CD4-positive, alpha-beta T cell treated with Interleukin-4 for 4 hours (primary cell): ENCODE results near the gene HLA-F.
A peak's percentile ranks its signal among the peaks of the same experiment; 100 is the strongest.

Experiments
- DNase-seq: peaks from one replicate; pipeline ENCODE4 v3.0.0-alpha.2; 2020

HLA-F gene

DNA sequence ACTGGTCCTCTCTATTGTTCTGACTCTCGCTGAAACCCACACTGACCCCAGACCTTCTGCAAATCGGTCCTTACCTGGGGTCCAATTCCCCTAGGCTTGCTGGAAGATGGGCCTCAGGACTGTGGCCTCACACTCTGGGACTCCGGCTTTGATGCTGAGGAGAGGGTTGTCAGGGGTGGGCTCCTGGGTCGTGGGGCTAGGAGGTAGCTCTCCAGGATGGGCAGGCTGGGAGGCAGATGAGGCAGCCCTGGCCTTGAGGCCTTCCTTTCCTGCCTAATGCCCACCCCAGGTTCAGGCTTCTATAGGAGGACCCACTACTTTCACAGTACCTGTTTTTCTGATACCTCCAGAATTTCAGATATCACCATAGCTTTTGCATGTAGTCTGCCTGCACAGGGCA lies 21.4 kb downstream of the HLA-F start:
- DNase-seq, result no peak

DNA sequence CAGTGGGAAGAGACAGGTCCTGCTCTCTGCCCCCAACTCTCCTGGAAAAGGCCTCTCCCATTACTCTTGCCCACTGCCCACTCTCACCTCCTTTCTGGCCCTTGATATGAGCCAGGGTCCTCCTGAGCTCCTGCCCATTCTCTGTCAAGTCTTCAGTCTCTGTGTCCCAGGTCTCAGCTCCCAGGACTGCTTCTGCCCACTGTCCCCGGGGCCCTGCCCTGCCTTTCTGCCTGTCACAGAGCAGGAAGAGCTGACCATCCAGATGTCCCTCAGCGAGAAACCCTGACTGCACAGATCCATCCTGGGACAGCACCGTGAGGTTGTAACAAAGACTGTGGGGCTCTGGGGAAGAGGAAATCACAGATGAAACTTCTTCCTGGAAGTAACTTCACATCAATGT lies 22.2 kb downstream of the HLA-F start:
- DNase-seq, result no peak

DNA sequence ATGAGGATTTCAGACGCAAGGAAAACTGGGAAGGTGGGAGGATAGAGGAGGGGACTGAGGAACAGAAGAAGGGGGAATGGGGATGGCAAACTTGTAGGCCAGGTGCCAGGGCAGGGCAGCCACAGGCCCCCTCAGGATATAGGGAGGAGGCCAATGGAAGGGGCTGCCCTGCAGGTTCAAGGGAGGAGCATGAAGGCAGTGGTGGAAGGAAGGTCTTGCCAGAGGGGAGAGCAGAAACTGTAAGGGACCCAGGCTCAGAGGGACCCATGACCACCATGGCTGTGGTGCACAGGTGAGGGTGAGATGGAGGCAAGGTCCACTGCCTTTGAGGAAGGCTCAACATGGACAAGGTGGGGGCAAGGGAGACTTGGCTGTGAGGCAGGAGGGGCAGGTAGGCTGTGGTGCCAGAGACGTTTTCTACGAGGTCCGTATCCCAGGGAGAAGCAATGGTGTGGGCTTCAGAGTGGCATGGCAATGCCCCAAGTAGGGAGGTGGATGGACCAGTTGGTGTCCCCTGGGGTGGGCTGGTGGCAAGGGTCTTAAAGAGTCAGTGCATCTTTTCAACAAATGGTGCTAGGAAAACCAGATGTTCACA lies 22.7 kb downstream of the HLA-F start:
- no peak for DNase-seq

DNA sequence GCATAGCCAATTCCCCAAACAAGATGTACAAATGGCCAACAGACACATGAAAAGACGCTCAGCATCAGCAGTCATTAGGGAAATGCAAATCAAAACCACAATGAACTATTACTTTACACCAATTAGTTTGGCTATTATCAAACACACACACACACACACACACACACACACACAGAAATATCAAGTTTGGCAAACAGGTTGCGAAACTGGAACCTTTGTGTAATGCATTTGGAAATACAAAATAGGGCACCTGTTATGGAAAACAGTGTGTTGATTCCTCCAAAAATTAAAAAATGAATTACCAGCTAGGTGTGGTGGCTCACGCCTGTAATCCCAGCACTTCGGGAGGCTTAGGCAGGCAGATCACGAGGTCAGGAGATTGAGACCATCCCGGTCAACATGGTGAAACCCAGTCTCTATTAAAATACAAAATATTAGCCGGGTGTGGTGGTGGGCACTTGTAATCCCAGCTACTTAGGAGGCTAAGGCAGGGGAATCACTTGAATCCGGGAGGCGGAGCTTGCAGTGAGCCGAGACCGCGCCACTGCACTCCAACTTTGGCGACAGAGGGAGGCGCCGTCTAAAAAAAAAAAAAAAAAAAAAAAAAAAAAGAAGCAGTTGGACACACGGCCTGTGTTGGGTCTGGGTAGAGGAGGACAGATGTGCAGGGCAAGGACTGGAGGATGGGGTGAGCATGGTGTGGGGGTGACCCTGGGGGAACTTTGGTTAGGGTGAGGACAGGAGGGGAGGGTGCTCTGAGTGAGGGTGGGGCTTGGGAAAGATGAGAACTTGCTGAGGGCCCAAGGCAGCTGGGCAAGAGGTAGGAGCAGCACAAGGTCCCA lies 23.8 kb downstream of the HLA-F start:
- no peak for DNase-seq

DNA sequence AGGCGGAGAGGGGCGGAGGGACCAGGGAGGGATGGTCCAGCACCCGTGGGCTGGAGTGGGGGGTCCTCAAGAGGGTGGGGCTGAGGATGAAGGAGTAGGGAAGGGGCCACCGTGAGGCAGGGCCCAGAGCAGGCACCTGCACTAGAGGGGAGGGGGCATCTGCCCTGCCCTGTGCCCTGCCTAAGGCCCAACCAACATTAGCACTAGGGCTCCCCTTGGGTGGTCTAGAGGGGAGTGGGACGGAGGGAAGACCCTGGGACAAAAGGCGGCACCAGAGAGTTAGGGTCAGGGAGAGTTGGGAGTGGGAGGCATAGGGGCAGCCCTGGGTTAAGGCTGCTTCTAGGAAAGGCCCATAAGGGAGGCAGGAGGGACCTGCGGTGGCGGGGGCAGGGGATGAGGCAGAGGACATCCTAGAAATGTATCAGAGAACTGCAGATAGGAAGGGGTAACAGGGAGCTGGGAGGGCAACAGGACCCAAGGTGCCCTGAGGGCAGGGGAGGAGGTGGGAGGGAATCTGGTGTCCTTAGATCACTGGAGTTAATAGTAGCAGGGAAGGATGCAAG lies 24.5 kb downstream of the HLA-F start:
- no peak for DNase-seq

DNA sequence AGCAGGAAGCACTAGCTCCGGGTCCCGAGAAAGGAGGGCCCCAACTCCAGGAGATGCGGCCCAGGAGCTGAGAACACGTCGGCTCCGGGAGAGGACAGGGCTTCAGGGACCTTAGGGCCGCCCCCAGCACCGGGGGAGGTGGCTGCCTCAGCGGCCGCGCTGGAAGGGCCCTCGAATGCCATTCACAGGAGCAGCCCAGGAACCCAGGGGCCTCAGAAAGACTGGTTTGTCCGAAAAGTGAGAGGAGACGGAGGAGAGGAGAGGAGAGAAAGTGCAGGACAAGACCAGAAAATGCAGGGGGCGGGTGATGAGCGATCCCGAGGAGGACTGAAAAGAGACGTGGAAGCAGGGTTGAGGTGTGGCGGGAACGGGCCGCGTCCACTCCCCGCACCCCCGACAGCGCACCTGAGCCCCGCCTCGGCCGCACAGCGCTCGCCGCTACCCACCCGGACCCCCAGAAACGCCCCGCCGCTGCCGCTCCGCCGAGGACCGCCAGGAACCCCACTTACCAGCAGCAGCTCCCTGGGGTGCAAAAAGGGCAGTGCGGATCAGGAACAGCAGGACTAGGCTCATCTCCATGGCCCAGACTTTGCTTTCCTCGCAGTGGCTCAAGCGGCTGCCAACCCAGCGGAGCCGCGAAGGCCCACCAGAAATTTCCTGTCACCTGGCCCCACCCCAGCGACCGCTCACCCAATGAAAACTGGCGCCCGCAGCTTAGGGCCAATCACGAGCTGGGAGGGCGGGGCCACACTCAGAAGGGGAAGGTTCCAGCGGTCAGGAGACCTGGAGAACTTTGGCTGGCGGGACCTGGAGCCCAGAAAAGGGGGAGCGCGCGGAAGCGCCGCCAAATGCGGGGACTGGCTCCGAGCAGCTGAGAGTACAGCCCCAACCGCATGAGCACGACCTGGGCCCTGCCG lies 25.4 kb downstream of the HLA-F start:
- peak; percentile 73 for DNase-seq

DNA sequence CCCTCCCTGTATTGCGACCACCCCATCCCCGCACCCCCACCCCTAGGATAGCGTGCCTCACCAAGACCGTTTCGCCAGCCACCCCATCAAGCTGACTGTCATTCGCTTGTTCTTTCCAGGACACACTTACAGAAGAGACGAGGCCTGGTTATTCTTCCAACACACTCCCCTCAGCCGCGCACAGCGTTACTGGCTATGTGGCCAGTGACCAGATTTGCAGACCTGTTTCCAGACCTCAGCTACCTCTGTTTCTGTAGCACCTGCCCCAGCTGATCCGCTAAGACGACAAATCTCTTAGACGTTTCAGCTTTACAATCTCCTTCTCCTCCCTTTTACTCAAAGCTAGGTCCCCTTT lies 26.1 kb downstream of the HLA-F start:
- no peak for DNase-seq

DNA sequence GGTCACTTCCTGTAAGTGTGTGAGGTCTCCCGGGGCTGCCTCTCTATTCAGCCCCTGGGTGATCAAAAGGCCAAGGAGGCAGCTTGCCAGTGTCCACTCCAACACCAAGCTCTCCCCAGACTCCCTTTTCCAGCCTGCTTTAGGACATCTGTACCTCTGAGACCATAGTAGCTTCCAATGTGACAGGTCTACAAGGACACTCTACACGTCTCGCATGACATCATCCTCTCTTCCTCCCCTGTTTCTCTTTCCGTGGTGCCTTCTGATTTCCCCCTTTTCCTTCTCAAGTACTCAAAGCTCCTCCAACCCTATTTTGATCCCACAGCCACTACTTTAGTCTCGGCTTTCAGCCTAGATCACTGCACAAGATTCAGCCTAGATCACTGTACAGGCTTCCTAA lies 26.4 kb downstream of the HLA-F start:
- no peak for DNase-seq

DNA sequence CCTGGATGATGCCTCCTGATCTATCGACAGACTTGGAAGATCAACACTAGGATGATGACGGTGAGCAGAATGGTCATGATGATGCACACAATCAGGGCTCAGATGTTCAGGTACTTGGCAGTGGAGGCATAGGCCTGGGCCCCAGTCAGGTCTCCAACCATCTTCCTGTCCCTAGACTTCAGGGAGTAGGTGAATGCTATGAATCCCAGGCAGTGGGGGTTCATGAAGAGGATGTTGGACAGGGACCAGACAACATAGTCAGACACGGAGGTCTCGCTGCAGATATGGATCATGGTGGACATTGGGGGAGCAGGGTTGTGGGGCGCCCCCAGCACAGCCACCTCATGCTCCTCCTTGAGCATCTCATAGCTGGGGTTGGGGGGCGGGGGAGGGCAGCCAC lies 27.5 kb downstream of the HLA-F start:
- no peak for DNase-seq

DNA sequence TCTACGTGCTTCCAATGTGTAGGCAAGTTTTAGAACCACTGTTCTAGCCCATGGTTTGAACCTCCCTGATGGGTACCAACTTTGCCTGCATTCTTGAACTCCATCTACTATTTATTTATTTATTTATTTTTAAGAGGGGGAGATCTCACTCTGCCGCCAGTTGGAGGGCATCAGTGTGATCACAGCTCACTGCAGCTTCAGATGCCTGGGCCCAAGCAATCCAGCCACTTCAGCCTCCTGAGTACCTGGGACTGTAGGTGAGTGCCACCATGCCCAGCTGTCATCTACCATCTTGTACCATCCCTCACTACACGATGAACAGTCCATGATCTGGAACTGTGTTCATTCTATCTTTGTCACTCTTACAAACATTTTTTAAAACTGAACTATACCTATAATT lies 28.2 kb downstream of the HLA-F start:
- DNase-seq, result no peak

DNA sequence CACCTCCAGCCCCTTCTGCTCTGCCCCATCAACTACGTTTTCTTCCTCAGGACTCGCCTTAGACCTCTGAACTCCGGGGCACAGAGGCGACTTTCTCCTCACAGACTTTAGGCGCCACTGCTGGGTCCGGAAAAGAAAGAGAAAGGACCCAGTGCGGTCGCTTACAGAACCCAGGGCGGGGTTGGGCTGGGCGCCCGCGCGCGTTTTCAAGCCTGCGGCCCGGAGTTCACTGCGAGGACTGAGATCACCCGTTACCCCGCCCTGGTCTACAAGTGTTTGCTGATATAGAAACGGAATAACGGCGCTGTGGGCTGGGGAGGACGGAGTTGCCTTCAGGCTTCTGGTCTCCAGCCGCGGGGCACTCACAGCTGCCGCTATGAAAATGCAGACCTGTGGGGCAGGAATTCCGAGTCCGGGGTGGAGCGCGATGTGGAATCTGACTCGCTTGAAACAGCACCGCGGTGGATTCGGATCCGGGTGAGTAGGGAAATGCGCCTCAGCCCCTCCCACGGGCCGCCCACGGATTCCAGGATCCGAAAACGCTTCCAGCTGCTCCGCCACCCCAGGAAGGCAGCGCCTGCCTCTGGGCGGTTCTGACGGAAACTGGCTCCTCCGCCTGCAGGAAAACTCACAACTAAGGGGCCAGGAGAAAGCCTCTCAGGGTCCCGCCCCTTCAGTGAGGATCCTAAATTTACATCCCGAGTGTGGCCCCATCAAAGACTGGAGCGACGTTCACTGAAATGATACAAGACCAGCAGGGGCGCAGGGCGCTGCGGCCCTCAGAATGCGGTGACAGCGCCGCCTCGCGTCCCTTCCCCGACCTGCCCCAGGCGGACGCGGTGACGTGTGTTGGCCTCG lies 29.4 kb downstream of the HLA-F start:
- DNase-seq, result peak; percentile 77

DNA sequence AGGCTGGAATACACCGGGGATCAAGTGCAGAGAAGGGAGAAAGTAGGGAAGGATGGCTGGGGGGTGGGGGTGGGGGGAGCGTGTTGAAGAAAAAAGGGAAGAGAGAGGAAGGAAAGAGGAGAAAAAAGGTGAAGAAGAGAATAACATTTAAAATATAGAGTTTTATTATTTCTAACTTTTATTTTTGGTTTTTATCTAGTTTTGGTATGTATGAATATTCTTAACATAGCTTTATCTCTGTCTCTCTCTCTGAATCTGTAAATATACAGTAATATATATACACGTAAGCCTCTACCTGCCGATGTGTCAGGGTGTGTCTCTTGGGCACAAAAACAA lies 30.0 kb downstream of the HLA-F start:
- no peak for DNase-seq

DNA sequence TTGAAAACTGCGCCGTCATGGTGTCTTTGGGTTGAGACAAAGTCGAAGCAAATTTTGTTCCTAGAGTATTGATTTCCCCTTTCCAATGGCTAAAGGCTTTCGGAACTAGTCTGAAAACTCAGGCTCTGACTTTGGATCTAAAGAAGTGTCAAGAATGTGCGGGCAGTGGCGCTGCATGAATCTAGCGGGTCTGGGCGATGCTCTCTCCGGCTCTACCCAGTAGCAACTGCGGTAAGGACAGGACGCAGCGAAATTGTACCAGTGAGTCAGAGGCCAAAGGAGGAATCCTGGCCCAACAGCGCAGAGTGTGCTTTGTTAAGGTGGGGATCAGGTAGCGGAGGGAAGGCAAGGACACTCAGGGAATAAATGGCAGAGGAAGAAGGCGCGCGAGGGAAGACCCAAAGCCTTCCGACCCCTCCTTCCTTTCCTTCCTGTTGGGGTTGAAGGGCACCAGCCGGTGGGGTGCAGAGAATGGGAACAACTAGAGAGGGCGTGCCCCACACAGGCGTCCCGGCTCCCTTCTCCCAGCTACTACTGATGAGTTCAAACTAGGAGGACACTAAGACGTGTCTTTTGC lies 32.1 kb downstream of the HLA-F start:
- no peak for DNase-seq

DNA sequence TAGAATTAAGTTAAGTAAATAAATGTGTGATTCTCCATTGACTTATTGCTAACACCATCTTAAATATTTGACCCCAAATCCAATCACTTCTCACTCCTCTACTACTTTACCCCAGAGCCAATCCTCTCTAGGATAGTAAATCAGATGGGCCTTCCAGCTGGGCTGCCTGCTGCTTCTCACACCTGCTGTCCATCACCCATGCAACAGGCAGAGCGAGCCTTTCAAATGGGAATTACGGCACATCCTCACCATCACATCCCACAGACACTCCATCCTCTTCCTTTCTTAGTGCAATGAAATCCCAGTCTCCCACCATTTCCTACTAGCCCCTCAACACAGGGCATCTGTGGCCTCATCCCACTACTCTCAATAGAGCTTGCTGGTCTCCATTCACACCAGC lies 34.0 kb downstream of the HLA-F start:
- DNase-seq, result no peak

DNA sequence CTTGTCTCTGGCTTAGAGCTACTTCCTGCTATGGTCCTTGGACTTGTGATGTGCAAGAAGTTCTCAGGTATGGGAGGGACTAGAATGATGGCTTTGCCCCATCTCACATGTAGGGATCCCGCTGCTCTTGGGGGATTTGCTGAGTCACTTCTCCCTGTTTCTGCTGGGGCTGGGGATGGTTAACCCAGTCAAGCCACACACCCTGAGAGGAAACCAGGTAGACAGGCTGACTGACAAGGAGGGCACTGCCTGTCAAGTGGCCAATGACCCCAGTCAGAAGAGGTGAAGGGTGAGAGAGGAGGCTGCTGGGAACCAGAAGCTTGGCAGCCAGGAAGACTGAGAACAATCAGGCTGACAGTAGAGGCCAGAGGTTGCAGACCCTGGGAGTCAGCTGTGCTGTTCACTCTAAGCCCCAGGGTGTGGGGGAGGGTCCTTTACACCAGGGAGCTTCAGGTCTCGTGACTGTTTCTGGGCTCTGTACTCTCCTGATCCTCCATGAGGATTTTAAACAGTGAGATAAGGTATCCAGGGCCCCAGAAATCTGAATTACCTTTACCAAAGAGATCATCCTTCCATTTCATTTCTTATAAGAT lies 34.6 kb downstream of the HLA-F start:
- no peak for DNase-seq

DNA sequence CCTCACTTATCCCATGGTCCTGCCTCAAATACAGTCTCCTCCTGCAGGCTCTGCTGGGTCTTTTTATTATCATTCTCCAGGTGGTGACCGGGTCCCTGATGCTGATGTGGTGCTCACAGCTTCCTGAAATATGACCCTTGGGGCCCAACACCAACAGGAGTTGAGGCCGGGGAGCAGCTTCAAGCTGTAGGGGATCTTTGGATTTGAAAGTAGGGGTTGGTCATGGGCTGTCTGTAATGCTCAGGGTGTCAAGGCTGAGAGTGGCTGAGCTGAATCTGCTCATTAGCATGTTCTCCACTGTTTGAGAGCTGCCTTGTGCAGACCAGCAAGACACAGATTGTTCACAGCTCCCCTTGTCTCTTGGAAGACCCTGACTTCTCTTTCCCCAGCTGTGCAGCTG lies 35.5 kb downstream of the HLA-F start:
- DNase-seq, result no peak

DNA sequence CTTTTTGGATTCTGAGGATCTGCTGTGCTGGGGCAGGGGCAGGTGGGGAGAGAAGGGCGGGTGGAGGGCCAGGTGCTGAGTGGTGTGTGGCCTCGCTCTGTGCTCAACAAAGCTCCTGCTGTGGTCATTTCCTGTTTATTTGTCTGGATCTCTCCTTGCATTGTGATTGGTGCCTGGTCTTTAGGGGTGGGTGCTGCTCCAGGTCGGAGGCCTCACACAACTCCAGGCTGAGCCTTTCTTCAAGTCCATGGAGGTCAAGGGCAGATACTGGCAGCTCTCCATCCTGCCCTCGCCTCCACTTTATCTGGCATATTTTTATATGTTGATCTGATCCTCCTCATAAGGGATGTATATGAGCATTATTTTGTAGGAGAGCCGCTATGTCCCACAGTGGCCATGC lies 36.2 kb downstream of the HLA-F start:
- no peak for DNase-seq

DNA sequence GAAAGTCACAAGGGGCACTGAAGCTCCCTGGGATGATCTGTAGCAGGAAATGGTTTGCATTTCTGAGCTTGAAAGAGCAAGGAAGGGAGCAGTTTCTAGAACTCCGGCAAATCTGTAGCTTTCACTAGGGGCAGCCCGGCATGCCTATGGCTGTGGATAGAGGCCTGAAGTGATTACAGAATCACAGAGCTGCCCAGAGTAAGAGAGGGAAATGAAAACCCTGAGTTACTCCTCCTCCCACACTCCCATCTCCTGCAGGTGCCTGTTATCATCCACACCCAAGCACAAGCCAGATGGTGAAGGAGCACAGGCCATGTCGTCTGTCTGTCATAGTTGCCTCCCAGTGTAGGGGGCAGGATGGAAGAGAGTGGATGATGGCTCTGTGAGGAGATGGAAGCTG lies 37.1 kb downstream of the HLA-F start:
- no peak for DNase-seq

DNA sequence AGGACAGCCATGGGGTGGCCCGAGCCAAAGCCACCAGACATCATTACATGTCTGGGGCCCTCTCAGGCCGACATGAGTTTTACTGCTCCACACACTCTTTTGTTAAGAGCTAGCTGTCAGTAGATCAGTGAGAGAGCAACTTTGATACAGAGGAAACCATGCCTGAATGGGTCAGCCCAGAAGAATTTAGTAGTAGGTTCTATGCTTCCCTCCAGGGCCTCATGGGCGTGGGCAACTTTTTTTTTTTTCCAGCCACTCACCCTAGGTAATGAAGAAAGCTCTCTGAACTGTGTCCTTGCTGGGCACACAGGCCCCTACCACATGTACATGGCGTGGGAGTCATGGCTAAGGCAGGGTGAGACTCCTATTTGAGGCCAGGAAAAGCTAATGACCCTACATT lies 38.8 kb downstream of the HLA-F start:
- no peak for DNase-seq

DNA sequence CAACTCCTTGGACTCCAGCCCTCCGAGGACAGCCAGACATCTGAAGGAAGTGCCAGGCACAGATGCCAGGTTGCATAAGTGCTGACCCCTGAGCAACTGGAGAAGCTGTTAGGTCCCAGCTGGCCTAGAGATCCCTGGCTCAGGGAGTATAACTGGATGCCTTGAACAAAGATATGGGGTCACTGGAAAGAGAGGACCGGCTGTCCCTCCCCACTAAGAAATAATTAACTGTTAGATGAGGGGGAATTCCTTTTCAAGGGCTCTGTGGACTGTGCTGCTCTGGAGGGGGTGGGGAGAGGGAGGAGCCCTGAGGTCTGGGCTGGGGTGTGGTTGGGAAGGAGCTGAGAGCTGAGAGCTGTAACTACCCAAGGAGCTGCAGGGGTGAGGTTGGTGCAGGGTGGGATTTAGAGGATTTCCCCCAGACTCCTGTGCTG lies 39.6 kb downstream of the HLA-F start:
- no peak for DNase-seq

DNA sequence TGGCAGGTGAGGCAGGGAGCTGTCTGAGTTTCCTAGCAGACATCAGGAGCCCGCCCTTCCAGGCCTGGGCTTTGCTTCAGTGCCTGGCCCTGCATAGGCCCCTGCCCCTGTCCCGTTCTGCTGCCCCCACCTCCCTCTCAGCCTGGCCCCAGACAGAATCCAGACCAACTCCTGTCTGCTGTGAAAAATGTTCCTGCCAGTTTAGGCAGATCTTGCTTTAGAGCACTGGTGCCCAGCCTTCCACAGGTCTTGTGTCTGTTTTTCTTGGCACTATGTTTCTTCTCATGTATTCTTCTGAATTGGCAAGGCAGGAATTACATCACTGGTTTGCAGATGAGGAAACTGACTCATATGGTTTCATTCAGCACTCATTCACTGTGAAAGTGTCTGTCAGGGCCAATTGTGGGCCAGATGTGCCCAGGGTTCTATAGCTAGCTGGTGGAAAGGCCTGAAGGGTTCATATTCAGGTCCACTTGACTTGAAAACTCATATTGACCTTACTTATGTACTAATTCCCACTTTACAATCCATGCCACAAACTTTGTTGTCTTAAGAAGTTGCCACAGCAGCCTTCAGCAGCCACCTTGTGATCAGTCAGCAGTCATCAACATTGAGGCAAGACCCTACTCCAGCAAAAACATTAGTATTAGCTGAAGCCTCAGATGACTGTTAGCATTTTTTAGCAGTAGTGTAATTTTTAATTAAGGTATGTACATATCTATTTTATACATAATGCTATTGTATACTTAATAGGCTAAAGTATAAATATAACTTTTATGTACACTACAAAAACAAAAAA lies 40.5 kb downstream of the HLA-F start:
- DNase-seq, result no peak
